LoVo (cell line): ENCODE results near the gene NFKBIA.
"Not testable (repeated sequence)": the region's sequence is repeated elsewhere in the genome, so short reads cannot be mapped to it uniquely, and the experiment has no call there.

Experiments used
- DNase-seq: peaks from one replicate; pipeline ENCODE4 v3.0.0-alpha.2; 2016; ENCODE audit warnings: low spot score

Gene NFKBIA

GRCh38 chr14:35404449-35405303 lies at the start of gene NFKBIA:
TSS of gene NFKBIA (minus strand) at chr14:35404749. CDS start at chr14:35404644, 105 bp downstream.
- peak; percentile 86 for DNase-seq

- DNase-seq = no peak
Measured at GRCh38 chr14:35446450-35446849, 41.9 kb upstream of the NFKBIA start.

- DNase-seq = no peak
Measured at GRCh38 chr14:35444104-35444503, 39.6 kb upstream of the NFKBIA start.

GRCh38 chr14:35441160-35441559 lies 36.6 kb upstream of the NFKBIA start:
- no peak for DNase-seq

GRCh38 chr14:35438910-35439713 lies 34.6 kb upstream of the NFKBIA start:
- DNase-seq = peak; percentile 20

GRCh38 chr14:35438492-35438891 lies 33.9 kb upstream of the NFKBIA start:
- not testable (repeated sequence) for DNase-seq

- DNase-seq = no peak
Measured at GRCh38 chr14:35435177-35435576, 30.6 kb upstream of the NFKBIA start.

- no peak for DNase-seq
Measured at GRCh38 chr14:35433826-35434225, 29.3 kb upstream of the NFKBIA start.

- no peak for DNase-seq
Measured at GRCh38 chr14:35430459-35431199, 26.1 kb upstream of the NFKBIA start.

- DNase-seq = no peak
Measured at GRCh38 chr14:35429951-35430350, 25.4 kb upstream of the NFKBIA start.

GRCh38 chr14:35425850-35426249 lies 21.3 kb upstream of the NFKBIA start:
- no peak for DNase-seq

- DNase-seq = no peak
Measured at GRCh38 chr14:35423621-35424020, 19.1 kb upstream of the NFKBIA start.

- DNase-seq = no peak
Measured at GRCh38 chr14:35420036-35420811, 15.7 kb upstream of the NFKBIA start.

GRCh38 chr14:35419429-35419841 lies 14.9 kb upstream of the NFKBIA start:
- no peak for DNase-seq

- no peak for DNase-seq
Measured at GRCh38 chr14:35418093-35418492, 13.5 kb upstream of the NFKBIA start.

- no peak for DNase-seq
Measured at GRCh38 chr14:35416108-35416750, 11.7 kb upstream of the NFKBIA start.

- DNase-seq = no peak
Measured at GRCh38 chr14:35414365-35414764, 9.8 kb upstream of the NFKBIA start.

- no peak for DNase-seq
Measured at GRCh38 chr14:35412272-35413056, 7.9 kb upstream of the NFKBIA start.

GRCh38 chr14:35410858-35411257 lies 6.3 kb upstream of the NFKBIA start:
- no peak for DNase-seq

- DNase-seq = no peak
Measured at GRCh38 chr14:35409595-35409994, 5.0 kb upstream of the NFKBIA start.
